GM12872 (cell line): ENCODE data around the gene ZNF22.

Source experiments
- TF ChIP-seq, protein P1 (sequence below): IDR thresholded peaks from 3 replicates; pipeline ENCODE4 v1.5.1; 2011; ENCODE audit warnings: low read depth, mild to moderate bottlenecking, low read length, moderate library complexity; ENCODE audit not compliant: insufficient read depth

Gene ZNF22

DNA sequence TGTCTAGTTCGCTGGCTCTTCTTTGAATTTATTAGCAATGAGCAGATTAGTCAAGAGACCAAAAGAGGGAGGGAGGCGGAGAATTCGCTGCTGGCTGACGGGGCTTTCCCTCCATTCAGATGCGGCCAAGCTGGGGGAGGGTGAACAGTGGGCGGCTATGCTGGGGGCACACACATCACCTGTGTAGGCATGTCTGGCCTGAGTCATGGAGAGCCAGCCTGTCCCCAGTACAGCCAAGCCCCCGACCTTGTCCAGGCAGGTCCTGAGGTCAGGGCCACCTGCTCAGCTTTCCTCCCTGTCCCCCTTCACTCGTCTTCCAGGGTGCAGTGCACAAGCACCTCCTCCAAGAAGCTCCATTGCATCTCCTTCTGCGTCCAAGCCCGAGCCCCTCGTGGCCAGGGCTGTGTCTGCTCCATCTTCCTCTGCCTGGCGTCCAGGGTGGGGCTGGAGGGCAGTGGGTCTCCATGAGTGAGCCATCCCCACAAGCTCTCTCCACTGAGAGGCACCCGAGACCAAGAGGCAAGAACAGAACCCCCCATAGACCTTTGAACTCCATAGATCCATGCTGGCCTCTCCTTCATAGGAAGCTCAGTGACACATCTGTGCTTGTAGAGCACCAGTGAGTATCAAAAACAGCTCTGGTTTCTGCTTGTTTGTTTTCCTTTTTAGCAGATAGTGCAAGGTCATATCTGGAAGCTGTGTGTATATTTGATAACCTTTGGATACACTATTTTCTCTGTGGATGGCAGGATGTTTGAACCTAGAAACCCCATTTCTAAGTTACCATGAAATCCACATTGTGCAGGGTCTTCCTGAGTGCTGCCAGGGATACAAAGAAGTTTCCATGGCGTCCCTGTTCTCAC, 20.2 kb upstream of the ZNF22 start:
- TF ChIP-seq, protein P1, sequence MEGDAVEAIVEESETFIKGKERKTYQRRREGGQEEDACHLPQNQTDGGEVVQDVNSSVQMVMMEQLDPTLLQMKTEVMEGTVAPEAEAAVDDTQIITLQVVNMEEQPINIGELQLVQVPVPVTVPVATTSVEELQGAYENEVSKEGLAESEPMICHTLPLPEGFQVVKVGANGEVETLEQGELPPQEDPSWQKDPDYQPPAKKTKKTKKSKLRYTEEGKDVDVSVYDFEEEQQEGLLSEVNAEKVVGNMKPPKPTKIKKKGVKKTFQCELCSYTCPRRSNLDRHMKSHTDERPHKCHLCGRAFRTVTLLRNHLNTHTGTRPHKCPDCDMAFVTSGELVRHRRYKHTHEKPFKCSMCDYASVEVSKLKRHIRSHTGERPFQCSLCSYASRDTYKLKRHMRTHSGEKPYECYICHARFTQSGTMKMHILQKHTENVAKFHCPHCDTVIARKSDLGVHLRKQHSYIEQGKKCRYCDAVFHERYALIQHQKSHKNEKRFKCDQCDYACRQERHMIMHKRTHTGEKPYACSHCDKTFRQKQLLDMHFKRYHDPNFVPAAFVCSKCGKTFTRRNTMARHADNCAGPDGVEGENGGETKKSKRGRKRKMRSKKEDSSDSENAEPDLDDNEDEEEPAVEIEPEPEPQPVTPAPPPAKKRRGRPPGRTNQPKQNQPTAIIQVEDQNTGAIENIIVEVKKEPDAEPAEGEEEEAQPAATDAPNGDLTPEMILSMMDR = no peak

DNA sequence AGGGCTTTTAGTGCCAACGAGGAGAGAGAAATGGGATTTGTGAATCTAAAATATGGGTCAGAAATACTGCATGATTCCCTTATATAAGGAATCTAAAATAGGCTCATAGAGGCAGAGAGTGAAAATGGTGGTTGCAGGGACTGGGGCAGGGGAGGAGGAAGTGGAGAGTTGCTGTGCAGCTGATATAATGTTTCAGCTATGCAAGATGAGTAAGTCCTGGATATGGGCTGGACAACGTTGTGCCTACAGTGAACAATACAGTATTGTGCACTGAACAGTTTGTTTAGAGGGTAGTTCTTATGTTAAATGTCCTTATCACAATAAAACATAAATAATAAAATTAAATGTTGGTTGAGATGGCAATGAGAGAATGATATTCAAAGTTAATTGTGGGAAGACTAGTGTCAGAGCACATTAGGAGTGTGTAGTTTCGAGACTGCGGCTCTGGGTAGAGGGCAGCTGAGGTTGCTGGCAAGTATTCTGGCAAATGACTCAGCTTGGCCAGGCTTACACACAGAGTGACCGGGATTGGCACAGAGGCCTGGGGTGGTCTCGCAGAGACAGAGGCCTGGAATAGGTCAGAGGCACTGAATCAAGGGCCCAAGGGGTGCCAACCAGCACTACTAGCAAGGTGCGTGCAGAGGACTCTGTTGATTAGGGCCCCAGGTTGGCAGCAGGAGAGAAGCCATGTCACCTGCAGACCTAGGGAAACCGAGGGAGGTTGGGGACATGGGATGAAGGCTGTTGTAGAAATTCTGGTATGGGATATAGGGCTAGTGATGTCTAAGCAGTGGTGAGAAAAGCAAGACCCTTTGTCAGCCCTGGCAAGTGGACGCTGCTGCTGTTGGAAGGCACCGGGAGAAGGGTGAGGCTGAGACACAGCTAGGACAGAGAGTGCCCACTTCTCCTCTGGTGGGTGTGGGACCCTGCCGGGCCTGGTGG, 19.3 kb upstream of the ZNF22 start:
- TF ChIP-seq, protein P1 = no peak

DNA sequence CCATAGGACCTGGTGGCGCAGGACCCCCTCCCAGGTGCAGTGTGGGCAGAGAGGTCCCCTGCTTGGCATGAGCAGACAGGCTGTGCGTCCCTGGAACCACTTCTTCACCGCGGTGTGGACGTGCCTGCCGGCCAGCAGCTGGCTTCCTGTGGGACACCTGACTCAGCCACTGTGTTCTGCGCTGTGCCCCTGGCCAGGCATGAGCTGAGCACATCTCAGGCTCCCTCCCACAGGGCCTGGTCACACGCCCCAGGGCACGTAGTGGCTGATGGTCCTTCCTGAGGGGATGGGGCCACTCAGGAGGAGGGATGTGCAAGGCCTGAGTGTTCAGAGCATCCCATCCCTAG, 18.6 kb upstream of the ZNF22 start:
- TF ChIP-seq, protein P1 = no peak

DNA sequence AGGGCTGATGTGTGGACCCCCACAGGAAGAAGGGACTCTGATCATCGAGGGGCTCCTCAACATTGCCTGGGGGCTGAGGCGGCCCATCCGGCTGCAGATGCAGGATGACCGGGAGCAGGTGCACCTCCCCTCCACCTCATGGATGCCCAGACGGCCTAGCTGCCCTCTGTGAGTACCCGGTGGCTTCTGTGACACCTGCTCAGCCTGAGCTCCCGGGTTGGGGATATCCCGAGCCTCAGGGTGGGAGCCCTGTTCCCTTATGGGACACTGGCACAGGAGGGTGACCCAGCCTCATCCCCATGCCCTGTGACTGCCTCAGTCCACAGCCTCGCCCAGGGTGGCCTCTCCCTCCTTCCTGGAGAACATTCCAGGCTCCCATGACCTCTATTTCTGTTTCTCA, 18.2 kb upstream of the ZNF22 start:
- TF ChIP-seq, protein P1 = no peak

DNA sequence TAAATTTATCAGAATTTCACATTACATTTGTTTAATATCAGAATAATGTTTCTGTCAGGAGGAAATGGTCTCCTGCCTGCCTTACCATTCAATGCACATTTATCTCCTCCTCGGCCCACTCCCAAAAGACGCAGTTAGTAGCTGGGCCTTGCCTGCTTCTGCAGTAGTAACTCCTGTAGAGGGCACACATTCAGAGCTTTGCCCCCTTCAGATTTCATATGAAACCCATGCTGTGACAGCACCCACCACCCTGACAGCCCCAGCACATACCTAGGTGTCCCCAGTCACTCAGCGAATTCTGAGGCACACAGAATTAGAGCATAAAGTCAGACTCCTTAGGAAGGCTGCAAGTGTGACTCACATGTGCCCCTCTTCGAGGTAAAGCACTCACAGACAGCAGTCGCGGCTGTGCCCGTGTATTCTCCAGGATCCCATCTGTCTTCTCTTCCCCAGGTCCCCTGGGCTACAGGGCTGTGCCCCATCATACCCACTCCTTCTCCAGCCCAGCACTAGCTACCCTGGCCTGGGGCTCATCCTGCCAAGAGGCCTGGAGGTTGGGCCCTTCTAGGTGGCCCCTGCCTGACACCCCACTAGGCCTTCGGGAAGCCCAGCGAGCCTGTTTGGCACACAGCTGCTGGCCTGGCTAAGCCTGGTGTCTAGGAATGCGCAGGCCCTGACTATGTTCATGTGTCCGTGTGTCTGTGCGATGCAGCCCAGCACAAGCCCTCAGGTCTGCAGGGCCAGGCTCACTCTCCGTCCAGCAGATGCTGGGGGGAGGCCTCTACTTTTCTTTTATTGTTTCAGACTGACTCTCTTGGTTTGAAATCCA, 17.4 kb upstream of the ZNF22 start:
- TF ChIP-seq, protein P1 = no peak

DNA sequence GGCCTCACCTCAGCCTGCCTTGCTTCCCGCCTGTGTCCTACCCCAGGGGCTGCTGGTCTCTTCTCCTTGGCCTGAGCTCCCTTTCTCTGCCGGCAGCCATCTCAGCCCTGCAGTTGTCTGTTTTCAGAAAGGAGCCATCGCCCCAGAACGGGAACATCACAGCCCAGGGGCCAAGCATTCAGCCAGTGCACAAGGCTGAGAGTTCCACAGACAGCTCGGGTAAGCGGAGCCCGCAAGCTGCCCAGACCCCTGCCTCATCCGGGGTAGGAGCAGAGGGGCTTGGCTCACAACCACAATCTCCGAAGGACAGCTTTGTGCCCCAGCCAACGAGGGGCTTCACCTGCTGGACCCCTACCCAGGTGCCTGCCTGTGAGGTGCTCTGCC, 16.8 kb upstream of the ZNF22 start:
- TF ChIP-seq, protein P1 = no peak
